ENCODE measurements around the gene TMEM114.

TMEM114 gene

DNA sequence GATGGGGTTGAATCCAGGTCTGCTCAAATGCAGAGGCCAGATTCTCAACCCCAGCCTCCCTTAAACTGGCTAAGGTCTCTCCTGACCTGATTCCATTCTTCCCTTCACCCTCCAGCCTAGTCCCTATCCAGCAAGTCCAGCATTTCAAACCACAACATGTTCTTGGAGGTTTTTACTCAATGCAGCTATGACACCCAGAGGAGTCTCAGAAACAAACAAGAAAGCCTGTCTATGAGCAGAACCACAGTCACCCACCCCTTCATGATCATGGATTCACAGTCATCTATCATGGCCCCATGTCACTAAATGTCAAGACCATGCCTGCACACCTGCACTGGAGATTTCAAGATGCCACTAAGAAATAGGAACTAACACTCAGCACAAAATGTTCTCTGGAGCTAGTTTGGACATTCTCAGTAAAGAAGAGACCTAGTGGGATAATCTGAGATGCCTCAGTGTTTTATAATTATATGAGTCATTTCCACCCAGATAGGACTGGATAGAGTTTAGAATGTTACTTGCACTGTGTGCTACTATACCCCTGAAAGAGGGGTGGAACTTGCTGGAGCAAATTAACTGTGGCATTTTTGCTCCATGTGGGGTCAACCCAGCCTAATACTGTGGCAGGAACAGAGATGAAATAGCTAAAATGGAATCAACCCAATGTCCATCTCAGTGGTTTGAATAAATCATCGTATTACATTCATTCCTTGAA lies 21.7 kb upstream of the TMEM114 start:
- no peak for DNase-seq (ENCODE audit: low read depth in 2 of 2)

DNA sequence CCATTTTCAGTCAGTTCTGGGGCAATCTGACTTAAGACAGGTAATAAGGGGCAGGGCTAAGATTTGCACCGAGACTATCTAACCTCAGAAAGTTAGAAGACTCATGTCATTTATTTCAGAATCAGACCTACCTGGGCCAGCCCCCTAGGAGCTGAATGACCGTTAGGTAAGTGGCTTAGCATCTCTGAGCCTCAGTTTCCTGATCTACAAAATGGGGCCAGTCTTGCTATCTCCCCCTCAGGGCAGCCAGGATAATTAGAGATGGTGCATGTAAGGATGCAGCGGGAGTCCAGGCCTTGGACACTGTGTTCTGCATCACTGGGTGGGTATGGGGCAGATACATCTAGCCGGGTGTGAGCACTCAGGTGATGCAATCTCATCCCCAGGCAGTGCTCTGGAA lies 20.8 kb upstream of the TMEM114 start:
- no peak for DNase-seq (ENCODE audit: low read depth in 2 of 2)

DNA sequence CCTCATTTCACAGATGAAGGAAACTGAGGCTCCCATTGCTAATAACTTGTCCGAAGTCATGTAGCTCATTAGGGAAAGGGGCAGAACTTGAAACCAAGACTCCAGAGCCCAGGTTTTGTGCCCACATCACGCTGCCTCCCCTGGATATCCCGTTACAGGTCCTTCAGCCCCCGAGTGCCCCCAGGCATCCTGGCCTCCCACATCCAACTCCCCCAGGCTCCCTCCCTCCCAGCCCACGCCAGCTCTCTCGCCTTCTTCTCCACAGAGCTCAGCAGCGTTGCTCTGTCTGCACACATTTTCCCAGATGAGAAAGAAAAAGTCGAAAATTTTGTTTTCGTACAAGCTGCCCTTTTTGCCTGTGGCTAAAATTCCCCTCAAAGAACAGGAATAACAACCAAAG lies 16.9 kb upstream of the TMEM114 start:
- DNase-seq (ENCODE audit: low read depth in 2 of 2) = no peak

DNA sequence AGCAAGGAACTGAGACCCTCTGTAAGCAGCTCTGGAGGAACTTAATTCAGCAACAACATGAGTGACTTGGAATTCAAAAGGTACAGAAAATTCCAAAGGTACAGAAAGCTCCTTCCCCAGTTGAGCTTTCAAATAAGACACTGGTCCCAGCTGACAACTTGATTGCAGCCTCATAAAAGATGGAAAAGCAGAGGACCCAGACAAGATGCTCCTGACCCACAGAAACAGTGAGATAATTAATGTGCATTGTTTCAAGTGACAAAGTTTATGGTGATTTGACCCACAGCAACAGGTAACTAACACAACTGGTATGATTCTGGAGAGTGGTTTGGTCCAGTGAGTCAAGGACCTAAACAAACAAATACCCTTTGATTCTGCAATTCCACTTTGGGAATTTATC lies 15.2 kb upstream of the TMEM114 start:
- DNase-seq (ENCODE audit: low read depth in 2 of 2) = no peak

DNA sequence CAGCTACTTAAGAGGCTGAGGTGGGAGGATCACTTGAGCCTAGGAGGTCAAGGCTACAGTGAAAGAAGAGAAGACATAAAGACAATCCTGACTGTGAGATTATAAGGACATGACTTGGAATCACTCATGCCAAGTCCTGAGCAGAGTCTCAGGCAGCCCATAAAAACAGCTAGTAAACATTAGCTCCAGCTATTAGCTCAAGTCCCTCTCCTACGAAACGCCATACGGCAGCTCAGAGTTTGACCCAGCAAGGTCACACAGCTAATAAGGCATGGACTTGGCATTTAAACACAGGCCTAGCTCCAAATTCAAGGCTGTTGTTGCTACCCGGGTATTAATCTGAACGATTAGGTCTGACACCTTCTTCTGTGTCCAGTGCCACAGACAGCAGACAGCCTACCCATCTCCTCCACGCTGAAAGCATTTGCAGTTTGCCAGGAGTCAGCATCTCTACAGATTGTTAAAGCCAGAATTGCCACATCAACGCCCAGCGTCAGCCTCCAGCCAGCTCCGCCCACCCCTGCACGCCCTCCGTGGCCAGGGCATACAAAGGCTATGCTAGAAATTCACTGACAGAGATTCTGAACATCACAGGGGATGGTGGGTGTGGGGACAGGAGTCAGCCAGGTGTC lies 9.9 kb upstream of the TMEM114 start:
- DNase-seq (ENCODE audit: low read depth in 2 of 2) = no peak

DNA sequence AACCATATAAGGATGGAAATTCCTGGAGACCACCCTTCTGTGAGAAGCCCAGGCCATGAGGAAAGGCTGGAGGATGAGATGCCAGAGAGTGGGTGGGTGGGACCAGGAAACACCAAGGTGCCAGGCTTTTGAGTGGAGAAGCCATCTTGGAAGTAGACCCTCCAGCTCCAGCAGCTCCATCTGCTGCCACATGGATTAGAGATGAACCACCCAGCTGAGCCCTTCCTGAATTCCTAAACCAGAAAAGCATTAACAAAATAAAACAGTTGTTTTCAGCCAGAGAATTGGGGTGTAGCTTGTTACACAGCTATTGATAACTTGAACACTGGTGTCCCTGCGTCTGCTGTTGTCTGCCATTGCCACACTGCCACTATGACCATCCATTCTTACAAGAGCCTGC lies 6.3 kb upstream of the TMEM114 start:
- no peak for DNase-seq (ENCODE audit: low read depth in 2 of 2)

DNA sequence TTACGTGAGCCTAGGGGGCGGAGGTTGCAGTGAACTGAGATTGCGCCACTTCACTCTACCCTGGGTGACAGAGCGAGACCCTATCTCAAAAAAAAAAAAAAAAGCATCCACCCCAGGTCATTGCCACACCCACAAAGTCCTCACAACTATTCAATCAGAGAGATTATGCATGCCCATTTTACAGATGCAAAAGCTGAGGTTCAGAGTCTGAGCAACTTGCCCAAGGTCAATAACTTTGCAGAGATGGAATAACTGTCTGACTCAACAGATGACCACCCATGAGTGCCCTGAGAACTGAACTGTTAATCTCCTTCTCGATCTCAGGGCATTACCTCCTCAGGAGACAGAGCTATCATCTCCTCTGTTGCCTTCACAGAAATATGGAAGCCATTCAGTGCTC lies 5.5 kb upstream of the TMEM114 start:
- no peak for DNase-seq (ENCODE audit: low read depth in 2 of 2)

DNA sequence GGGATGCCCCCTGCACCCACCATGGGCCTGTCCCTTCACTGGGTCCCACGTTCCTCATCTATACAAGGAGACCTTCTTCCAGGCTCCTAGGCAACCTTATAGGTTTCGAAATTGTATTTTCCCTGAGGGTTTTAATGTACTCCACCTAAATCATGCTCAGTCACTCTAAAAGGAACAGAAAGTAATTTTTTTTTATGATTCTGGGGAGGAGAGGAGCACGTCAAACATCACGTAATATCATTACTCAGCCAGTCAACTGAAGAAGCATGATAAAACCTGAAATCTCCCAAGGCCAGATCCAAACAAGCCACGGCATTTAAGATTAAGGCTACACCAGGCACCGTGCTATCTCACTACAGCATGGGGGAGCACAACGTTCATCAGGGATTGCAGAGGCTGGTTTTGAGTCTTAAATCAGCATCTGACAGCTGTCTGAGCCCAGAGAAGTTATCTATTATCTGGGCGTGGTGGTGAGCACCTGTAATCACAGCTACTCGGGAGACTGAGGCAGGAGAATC lies 3.9 kb upstream of the TMEM114 start:
- DNase-seq (ENCODE audit: low read depth in 2 of 2) = no peak

DNA sequence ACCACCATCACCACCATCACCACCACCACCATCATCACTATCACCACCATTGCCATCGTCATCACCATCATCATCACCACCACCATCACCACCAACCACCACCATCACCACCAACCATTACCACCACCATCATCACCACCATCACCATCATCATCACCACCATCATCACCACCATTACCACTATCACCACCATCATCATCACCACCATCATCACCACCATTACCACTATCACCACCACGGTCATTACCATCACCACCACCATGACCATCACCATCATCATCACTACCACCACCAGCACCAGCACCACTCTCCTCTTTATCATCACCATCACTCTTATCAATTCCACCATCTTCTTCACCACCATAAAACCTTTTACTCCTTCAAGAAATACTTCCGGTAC lies 1.1 kb upstream of the TMEM114 start:
- DNase-seq (ENCODE audit: low read depth in 2 of 2) = no peak

DNA sequence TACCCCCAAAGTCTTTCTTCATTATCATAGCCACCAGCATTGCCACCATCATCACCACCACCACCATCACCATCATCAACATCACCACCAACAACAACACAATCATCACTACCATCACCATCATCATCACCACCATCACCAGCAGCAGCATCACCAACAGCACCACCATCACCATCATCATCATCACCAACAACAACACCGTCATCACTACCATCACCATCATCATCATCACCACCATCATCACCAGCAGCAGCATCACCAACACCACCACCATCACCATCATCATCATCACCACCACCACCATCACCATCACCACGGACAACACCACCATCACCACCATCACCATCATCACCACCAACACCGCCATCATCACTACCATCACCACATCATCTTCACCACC lies 500 bp upstream of the TMEM114 start:
- no peak for DNase-seq (ENCODE audit: low read depth in 2 of 2)

DNA sequence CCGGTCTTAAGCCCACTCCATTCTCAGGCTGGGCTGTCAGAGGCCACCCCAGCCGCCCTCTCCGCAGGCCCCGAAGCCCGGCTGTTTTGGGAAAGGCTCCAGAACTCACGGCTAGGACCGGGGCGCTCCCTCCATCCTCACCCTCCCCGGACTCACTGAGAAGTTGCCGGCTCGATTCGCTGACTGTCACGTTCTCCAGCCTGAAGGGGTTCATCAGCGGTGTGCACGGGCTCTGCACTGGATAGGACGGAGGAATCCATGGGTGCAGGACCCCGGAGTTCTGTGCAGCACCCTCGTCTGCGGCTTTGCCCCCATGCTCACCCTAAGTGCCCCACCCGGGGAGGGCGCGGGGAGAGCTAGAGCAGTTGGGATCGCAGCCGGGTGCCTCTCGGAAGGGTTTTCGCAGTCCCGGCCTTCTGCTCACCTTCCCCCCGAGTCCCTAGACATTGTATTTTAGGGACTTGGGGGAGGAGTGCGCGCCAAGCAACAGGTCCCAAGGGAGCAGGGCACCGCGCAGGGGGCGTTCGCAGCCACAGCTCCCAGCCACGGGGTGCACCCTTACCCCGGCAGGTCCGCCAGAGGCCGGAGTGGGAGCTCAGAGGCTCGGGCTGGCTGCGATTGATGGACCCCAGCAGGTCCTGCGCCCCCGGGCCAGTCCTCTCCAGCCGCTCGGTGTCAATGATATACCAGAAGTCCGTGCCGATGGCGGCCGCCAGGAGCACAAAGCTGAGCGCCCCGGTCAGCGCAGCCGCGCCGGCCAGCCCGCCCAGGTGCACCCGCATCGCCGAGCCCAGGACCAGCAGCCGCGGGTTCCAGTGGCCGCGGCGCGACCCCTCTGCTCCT lies 1.0 kb downstream of the TMEM114 start:
- no peak for DNase-seq (ENCODE audit: low read depth in 2 of 2)

DNA sequence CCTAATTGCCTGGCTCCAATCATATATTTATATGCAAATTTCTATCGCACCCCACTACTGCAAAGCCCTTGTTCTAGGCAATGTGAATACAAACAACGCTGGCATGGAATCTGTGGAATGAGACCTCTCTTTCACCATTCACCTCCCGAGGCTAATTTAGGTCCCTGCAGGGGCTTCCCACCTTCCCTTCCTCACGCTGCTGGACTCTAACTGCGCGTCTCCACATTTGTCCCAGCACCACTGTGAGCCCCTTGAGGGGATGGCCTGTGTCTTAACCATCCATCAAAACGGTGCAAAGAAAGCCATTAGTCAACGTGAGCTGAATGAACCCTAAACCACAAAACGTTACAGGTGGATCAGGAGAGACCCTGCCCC lies 1.6 kb downstream of the TMEM114 start:
- DNase-seq (ENCODE audit: low read depth in 2 of 2) = no peak

DNA sequence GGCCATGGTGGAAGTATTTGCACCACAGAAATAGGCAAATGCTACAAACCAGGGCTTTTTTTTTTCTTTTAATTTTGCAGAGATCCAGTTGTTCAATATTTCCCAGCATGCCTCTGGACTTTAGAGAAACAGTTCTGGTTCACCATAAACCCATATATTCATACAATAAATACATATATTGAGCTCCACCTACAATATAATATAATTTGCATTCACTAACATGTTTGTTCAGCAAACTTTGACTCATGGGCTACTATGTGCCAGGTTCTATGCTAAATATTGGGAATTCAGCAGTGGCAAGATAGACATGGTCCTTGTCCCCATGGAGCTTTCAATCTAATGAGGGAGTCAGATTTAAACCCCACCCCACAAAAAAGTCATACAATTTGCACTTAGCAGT lies 3.2 kb downstream of the TMEM114 start:
- DNase-seq (ENCODE audit: low read depth in 2 of 2) = no peak

DNA sequence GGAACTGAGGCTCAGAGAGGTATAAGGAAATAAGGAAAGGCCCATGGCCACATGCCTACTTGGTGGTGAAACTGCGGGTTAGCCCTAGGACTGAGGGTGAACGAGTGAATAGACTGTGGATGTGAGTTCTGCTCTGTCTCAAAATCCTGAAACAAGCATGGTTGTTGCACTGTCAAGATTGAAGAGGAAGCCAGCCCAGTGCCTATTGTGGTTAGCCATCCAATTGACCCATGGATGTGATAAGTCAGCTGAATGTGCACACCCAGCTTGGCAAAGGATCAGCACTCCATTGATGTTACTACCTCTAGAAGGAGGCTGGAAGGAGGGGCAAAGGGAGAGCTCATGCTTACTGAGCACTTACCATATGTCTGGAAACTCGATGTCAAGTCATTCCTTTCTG lies 4.5 kb downstream of the TMEM114 start:
- DNase-seq (ENCODE audit: low read depth in 2 of 2) = no peak

DNA sequence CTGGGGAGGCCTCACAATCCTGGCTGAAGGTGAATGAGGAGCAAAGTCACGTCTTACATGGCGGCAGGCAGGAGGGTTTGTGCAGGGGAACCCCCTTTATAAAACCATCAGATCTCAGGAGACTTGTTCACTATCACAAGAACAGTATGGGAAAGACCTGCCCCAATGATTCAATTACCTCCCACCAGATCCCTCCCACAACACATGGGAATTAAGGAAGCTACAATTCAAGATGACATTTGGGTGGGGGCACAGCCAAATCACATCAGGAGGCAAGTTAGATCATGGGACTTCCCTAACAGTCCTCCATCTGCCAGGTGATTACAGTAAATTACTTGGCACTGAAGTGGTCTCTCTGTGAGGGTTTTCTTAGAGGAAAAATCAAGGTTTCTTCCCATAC lies 5.3 kb downstream of the TMEM114 start:
- no peak for DNase-seq (ENCODE audit: low read depth in 2 of 2)

DNA sequence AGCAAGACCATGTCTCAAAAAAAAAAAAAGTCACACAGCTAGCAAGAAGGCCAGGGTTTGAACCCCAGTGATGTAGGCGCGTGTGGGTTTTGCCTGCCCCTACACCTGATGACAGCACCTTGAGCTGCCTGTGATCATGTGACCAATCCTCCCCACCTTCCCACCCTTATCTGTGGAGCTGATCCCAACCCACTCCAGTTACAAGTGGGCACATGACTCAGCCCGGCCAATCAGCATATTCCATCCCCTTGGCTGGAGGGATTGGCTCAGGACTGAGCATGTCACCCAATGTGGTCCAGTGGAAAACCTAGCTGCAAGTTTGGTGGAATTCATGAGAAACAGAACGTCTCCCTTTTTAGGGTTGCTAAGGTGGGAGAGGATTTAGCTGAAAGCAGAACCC lies 6.6 kb downstream of the TMEM114 start:
- DNase-seq (ENCODE audit: low read depth in 2 of 2) = no peak

DNA sequence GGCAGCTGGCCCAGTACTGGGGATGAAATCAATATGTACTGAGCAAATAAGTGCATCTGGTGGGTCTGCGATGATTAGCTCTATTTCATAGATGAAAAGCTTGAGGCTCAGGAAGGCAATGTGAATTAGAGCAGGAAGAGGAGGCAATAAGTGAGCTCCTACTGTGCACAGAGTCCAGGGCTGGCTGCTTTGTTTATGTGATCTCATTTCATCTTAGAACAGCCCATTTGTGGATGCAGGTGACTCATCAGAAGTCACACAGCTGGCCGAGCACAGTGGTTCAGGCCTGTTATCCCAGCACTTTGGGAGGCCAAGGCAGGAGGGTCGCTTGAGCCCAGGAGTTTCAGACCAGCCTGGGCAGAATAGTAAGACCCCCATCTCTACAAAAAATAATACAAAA lies 7.1 kb downstream of the TMEM114 start:
- DNase-seq (ENCODE audit: low read depth in 2 of 2) = no peak

DNA sequence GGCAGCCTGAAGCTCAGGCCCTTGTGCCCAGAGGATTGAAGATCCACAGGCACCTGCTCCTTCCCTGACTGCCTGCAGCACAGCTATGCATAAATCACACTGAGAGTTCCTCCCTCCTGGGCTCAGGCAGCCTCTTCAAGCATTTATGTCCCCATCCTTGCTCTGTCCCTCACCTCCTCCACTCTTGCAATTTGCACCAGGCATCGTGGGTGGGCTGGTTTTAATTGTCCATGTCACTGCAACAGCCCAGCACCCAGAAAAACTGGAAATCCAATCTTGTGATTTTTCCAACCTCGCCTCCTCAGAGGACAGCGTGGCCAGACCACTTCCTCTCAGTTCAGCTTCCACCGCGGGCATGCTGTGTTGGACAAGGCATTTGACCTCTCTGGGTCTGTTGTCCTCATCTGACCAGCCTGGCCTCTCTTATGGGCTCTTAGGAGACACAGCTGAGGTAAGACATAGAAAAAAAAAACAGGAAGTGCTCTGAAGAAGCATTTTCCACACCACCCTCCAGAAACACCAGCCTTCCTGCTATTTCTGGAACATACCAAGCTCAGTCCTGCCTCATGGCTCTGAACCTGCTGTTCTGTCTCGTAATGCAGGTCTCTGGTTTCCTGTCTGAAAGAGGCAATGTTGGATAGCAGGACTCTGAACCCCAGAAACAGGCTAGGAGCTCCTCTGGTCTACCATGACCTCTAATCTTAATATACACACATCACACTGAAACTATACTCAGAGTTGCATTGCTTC lies 8.3 kb downstream of the TMEM114 start:
- DNase-seq (ENCODE audit: low read depth in 2 of 2) = no peak

DNA sequence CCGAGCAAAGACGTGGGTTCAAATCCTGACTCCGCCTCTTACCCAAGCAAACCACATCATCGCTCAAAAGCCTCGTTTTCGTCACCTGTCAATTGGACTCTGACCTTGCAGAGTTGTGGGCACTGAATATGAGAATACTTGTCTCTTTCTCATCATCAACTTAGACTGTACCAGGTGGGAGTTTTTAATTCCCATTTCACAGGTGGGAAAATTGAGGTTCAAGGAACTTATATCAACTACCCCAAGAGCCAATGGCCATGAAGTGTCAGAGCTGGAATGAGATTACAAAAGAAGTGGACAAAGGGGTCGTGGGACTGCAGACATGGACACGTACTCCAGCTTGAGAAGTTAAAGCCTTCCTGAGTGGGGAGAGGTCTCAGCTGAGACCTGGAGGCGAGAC lies 10.8 kb downstream of the TMEM114 start:
- DNase-seq (ENCODE audit: low read depth in 2 of 2) = no peak

DNA sequence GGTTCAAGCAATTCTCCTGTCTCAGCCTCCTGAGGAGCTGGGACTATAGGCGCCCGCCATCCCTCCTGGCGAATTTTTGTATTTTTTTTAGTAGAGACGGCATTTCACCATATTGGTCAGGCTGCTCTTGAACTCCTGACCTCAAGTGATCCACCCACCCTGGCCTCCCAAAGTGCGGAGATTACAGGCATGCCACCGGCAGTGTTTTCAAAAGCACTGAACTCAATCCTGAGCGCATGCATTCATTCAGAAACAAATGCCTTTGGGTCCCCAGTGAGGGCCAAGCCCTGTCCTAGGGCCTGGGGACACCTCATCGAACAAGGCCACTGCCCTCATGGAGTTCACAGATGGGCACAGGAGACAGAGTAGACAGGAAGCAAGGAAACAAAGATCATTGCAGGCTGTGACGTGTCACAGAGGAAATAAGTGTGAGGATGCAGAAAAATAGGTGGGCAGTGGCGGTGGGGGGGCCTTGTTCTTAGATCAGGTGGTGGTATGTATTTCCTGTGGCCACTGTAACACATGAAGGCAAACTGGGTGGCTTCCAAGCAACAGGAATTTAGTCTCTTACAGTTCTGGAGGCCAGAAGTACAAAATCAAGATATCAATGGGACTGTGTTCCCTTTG lies 12.5 kb downstream of the TMEM114 start:
- no peak for DNase-seq (ENCODE audit: low read depth in 2 of 2)

DNA sequence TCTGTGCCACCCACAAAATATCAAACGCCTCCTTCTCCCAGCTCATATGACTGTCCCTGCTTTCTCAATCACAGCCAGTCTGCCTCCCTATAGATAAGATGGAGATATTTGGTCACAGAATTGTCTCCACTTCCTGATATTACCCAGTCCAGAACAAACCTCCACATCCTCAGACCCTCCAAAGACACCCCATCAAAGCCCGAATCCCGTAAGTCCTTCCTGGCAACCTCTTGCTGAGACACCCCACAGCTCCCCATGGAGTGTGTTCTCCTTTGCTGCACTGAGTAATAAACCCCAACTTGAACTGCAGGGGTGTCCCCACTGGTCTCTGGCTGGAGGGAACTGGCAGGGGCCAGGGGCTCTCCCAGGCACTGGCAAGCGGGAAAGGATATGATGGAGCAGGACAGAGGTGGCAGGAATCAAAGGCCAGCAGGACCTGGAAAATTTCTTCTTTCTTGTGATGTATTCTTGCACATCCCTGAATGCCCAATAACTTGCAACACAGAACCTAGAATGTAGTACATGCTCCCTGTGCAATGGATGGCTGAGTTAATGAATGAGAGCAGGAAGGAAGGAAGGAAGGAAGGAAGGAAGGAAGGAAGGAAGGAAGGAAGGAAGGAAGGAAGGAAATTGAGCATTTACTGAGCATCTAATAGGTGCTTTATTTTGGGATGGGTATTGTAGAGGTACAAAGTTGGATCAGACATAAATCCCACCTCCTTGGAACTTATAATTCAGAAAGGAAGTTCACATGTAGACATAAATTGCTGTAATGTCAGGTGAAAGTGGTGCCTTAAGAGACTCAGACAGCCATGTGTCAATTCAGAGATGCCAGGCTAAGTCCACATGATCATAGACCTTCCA lies 13.9 kb downstream of the TMEM114 start:
- no peak for DNase-seq (ENCODE audit: low read depth in 2 of 2)
